T-cell (primary cell): ENCODE data around the gene OS9. TPM values are rescaled to one million over a fixed set of nuclear protein-coding genes. Genes with fewer than 3 reads are reported as not detected.

Source experiments
- ATAC-seq, 4 experiments: fragments of 200-7000 bp in 3 of 4; fragments of 150-1000 bp in 1 of 4; cut with Tn5 transposase; replicated peaks in 1 of 4; 1 replicate in 3 of 4; 2 replicates in 1 of 4; pipeline ENCODE4 v1.10.0; 2021; ENCODE audit warnings: moderate library complexity in 3 of 4, mild to moderate bottlenecking in 2 of 4, moderate number of reproducible peaks in 1 of 4
- CTCF ChIA-PET, 2 donors: fragments of 300-600 bp; sonication (Branson Sonifier 250); formaldehyde crosslinking; loops; one replicate each; lab custom pipeline; 2022; ENCODE audit warnings: antibody characterized with exemption in 2 of 2; lab: Charles Lee
- POLR2A ChIA-PET, 2 donors: fragments of 300-600 bp; sonication (Branson Sonifier 250); formaldehyde crosslinking; loops; one replicate each; lab custom pipeline; 2022; ENCODE audit warnings: antibody characterized with exemption in 2 of 2; lab: Charles Lee
- DNase-seq, 35 experiments: peaks; one replicate each; pipeline versions ENCODE4 v3.0.0 to v3.0.0-alpha.2; 2013 to 2023
- H3K27ac ChIP-seq: one replicate; pipeline ENCODE4 v1.5.1; 2013; ENCODE audit warnings: low read length
- H3K27me3 ChIP-seq, 2 experiments: replicated peaks in 1 of 2; 1 replicate in 1 of 2; 2 replicates in 1 of 2; pipeline versions ENCODE4 v1.6.1 to v1.7.0; 2013; ENCODE audit warnings: low read length in 1 of 2, mixed read lengths in 1 of 2; ENCODE audit not compliant: control insufficient read depth in 2 of 2, insufficient read depth in 2 of 2; ENCODE audit errors: extremely low read depth in 1 of 2
- H3K36me3 ChIP-seq, 2 donors: 1 replicate in 1 of 2; 2 replicates in 1 of 2; pipeline versions ENCODE4 v1.6.1 to v1.7.0; 2013; ENCODE audit warnings: low read length in 1 of 2; ENCODE audit not compliant: control insufficient read depth in 2 of 2, insufficient read depth in 1 of 2; ENCODE audit errors: extremely low read depth in 1 of 2
- H3K4me1 ChIP-seq, 2 experiments: 1 replicate in 1 of 2; 2 replicates in 1 of 2; pipeline versions ENCODE4 v1.6.1 to v1.7.0; 2013; ENCODE audit warnings: low read length in 2 of 2, mixed read lengths in 1 of 2; ENCODE audit not compliant: insufficient read depth in 2 of 2, control insufficient read depth in 1 of 2; ENCODE audit errors: extremely low read depth in 1 of 2
- H3K4me3 ChIP-seq, 2 donors: 1 replicate in 1 of 2; 2 replicates in 1 of 2; pipeline versions ENCODE4 v1.5.1 to v1.7.0; 2013; ENCODE audit warnings: mild to moderate bottlenecking in 2 of 2, low read length in 1 of 2, moderate library complexity in 1 of 2; ENCODE audit not compliant: control insufficient read depth in 1 of 2; ENCODE audit errors: extremely low read depth in 1 of 2
- H3K9me3 ChIP-seq: 2 replicates; pipeline ENCODE4 v1.7.0; 2013
- H3K27ac Mint-ChIP-seq, 2 donors: one replicate each; pipeline ENCODE4 v1.8.0; 2020 to 2021; ENCODE audit warnings: mild to moderate bottlenecking in 2 of 2, mixed read lengths in 2 of 2
- H3K27me3 Mint-ChIP-seq, 2 donors: one replicate each; pipeline ENCODE4 v1.8.0; 2021 to 2022; ENCODE audit warnings: mixed read lengths in 2 of 2
- H3K36me3 Mint-ChIP-seq: one replicate; pipeline ENCODE4 v1.8.0; 2021; ENCODE audit warnings: mixed read lengths
- H3K4me1 Mint-ChIP-seq, 3 donors: one replicate each; pipeline ENCODE4 v1.8.0; 2020 to 2022; ENCODE audit warnings: mixed read lengths in 3 of 3, mild to moderate bottlenecking in 1 of 3
- H3K4me3 Mint-ChIP-seq, 3 donors: one replicate each; pipeline ENCODE4 v1.8.0; 2020 to 2022; ENCODE audit warnings: mild to moderate bottlenecking in 3 of 3, mixed read lengths in 3 of 3, moderate library complexity in 3 of 3
- H3K9me3 Mint-ChIP-seq, 3 donors: one replicate each; pipeline ENCODE4 v1.8.0; 2020 to 2022; ENCODE audit warnings: mixed read lengths in 3 of 3
- whole genome bisulfite sequencing: methylation state at CpG from one replicate; pipeline ENCODE4 v1.1.5; 2013; ENCODE audit warnings: missing lambda C conversion rate; ENCODE audit not compliant: insufficient coverage; 5-methylcytosine and 5-hydroxymethylcytosine counted together
- total RNA-seq, 35 experiments: library from RNA in 6 of 35; stranded (reverse) in 6 of 35; fragments of 120-200 nt in 1 of 35; gene quantifications; one replicate each; pipeline versions ENCODE4 v1.2.1 to v1.2.4 and lab custom pipeline; 2013 to 2026

The OS9 gene
- total RNA-seq, 5 donors from 2014 or later (not counting 1 experiment from before 2014, with no cell fraction given) = 135 to 181 (median 164) TPM

DNA sequence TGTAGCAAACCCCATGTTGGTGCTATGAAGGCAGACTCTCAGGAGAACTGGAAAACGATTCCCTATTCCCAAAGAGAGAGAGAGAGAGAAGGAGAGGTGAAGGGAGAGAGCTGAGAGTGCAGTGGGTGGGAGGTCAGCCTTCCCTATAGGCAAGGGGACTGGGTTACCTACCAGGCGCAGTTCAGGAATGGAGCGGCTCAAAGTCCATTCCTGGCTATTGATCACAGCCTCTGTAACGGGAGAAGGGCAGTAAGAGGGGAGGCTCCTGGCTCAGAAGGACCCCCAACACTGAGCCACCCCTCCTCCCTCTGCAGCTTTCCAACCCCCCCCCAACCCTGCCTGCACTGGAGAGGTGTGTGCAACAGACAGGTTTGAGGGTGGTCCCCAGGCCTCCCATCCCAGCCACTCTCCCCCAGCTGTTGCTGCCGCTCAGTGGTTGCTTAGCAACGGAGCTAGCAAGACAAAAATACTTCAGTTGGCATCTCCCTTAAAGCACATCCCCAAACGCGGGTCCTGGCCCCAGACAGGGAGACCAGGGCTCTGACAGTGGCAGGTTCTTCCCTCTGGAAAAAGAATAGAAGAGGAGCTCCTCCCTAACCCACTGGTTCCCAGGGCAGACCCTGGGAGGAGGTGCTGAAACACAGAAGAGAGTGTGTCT lies 41.4 kb downstream of the OS9 start:
- H3K27me3 Mint-ChIP-seq = no peaks in the 10 kb centered on the region
- H3K36me3 Mint-ChIP-seq = peaks cover 53% of the 10 kb centered on the region
- H3K4me3 ChIP-seq = no peak overlapping the region
- H3K9me3 ChIP-seq = no peaks in the 10 kb centered on the region
- no CpG with 5 or more reads among the region's 8 CpGs for WGBS
- H3K36me3 ChIP-seq = peaks cover 24 to 80% of the 10 kb centered on the region in 2 donors
- ChIA-PET POLR2A (no interaction called here), CTCF (interaction anchor here (0.5 to 0.6 kb wide), 2 partner anchors 69 to 106 kb away, joined by 3 to 4 read pairs; no protein-coding TSS in a partner anchor)
- peak overlapping the region; percentile 69 to 78 for H3K27ac Mint-ChIP-seq
- ATAC-seq = no peak
- DNase-seq = no peak
- H3K4me3 Mint-ChIP-seq = no peak overlapping the region
- H3K27me3 ChIP-seq = no peaks in the 10 kb centered on the region
- H3K27ac ChIP-seq = no peak overlapping the region
- no peaks in the 10 kb centered on the region for H3K9me3 Mint-ChIP-seq
- peaks cover 13 to 42% of the 10 kb centered on the region in 2 experiments for H3K4me1 ChIP-seq
- peaks cover 25 to 31% (median 27%) of the 10 kb centered on the region in 3 donors for H3K4me1 Mint-ChIP-seq

- Mint-ChIP-seq H3K4me1 (peaks cover 34 to 38% (median 34%) of the 10 kb centered on the region in 3 donors), H3K9me3 (no peaks in the 10 kb centered on the region), H3K27me3 (no peaks in the 10 kb centered on the region), H3K36me3 (peaks cover 45% of the 10 kb centered on the region), H3K4me3 (peak overlapping the region in 1 of 3 donors; percentile 15), H3K27ac (peak overlapping the region; percentile 63 to 79)
- H3K27me3 ChIP-seq = no peaks in the 10 kb centered on the region
- ATAC-seq (no peak), DNase-seq (no peak)
- no peaks in the 10 kb centered on the region for H3K9me3 ChIP-seq
- ChIA-PET CTCF (interaction anchor here in 1 of 2 donors (0.6 kb wide), 1 partner anchor 68 kb away, joined by 4 read pairs; no protein-coding TSS in a partner anchor), POLR2A (no interaction called here)
- H3K4me3 ChIP-seq = no peak overlapping the region
- H3K36me3 ChIP-seq = peaks cover 21 to 77% of the 10 kb centered on the region in 2 donors
- peaks cover 19 to 50% of the 10 kb centered on the region in 2 experiments for H3K4me1 ChIP-seq
- H3K27ac ChIP-seq = no peak overlapping the region
- WGBS = 88% methylated on average over 26 of the region's 49 CpGs
Observed at GRCh38 chr12:57735952-57736740, 42.2 kb downstream of the OS9 start.

DNA sequence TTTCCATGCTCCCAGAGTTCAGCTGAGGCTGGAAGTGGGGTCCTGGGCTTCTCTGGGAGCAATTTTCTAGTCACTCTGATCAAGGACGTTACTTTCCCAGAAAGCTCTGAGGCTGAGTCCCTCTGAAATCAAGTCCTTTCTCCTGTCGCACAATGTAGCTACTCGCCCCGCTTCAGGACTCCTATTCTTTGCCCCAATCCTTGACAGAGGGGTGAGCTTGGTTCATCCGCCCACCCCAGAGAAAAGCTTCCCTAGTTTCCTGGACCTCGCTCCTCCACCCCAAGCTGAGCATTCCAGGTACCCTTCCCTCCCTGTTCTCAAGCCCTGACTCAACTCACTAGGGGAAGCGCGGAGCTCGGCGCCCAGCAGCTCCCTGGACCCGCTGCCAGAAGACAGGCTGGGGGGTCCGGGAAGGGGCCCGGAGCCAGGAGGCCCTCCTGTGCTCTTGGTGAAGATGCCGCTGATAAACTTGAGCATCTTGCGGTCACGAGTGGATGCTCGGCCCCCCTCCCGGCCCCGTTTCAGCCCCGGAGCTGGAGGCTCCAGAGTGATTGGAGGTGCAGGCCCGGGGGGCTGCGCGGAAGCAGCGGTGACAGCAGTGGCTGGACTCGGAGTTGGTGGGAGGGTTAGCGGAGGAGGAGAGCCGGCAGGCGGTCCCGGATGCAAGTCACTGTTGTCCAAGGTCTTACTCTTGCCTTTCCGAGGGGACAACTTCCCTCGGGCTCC lies 43.0 kb downstream of the OS9 start:
- H3K27ac Mint-ChIP-seq = peak overlapping the region; percentile 63 to 79
- Histone ChIP-seq H3K36me3 (peaks cover 21 to 69% of the 10 kb centered on the region in 2 donors), H3K9me3 (no peaks in the 10 kb centered on the region), H3K4me1 (peaks cover 21 to 54% of the 10 kb centered on the region in 2 experiments), H3K27me3 (no peaks in the 10 kb centered on the region), H3K27ac (no peak overlapping the region), H3K4me3 (no peak overlapping the region)
- peaks cover 37 to 45% (median 41%) of the 10 kb centered on the region in 3 donors for H3K4me1 Mint-ChIP-seq
- H3K27me3 Mint-ChIP-seq = no peaks in the 10 kb centered on the region
- 96% methylated on average over 31 of the region's 31 CpGs for WGBS
- ChIA-PET POLR2A (no interaction called here), CTCF (no interaction called here)
- peak overlapping the region in 1 of 3 donors; percentile 15 for H3K4me3 Mint-ChIP-seq
- ATAC-seq (no peak), DNase-seq (no peak)
- peaks cover 38% of the 10 kb centered on the region for H3K36me3 Mint-ChIP-seq
- H3K9me3 Mint-ChIP-seq = no peaks in the 10 kb centered on the region

- Histone ChIP-seq H3K4me1 (peaks cover 25 to 61% of the 10 kb centered on the region in 2 experiments), H3K4me3 (no peak overlapping the region), H3K36me3 (peaks cover 14 to 60% of the 10 kb centered on the region in 2 donors), H3K27me3 (no peaks in the 10 kb centered on the region), H3K27ac (no peak overlapping the region), H3K9me3 (no peaks in the 10 kb centered on the region)
- no peaks in the 10 kb centered on the region for H3K9me3 Mint-ChIP-seq
- H3K4me3 Mint-ChIP-seq = peak overlapping the region in 1 of 3 donors; percentile 15
- ATAC-seq (no peak), DNase-seq (no peak)
- 96% methylated on average over 64 of the region's 110 CpGs for WGBS
- H3K27me3 Mint-ChIP-seq = no peaks in the 10 kb centered on the region
- peaks cover 29% of the 10 kb centered on the region for H3K36me3 Mint-ChIP-seq
- peaks cover 43 to 51% (median 49%) of the 10 kb centered on the region in 3 donors for H3K4me1 Mint-ChIP-seq
- ChIA-PET CTCF (no interaction called here), POLR2A (no interaction called here)
- H3K27ac Mint-ChIP-seq = no peak overlapping the region
Observed at GRCh38 chr12:57737467-57738460, 43.8 kb downstream of the OS9 start.

DNA sequence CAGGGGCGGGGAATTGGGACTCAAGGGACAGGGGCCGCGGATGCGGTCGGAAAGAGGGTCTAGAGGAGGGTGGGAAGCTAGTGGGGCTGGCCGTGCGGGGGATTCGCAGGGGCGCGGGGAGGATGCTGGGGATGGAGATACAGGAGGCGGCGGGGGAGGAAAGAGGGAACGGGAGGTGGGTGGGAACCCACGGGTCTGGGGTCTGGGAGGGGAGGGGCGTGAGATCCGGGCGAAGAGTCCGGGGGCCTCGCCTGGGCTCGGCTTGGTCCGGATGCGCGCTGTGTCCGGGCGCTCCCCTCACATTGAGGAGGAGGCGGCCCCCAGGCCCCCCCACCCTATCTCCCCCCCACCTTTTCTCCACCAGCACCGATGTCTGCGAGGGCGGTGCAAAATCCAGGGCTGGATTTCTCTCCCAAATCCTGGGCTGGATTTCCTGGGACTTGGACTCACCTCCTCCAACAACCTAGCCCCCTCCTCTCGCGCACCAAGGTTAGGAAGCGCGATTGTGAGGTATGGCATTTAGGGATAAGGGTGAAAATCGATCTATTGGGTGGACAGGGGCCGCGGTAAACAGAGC lies 44.8 kb downstream of the OS9 start, which contains the start of gene AGAP2:
TSS of gene AGAP2 (minus strand) at position 82 of the 577 bp plus-strand sequence. CDS start 496 bp downstream, outside the sequence.
- Histone ChIP-seq H3K27ac (peak within 1 kb of the TSS; percentile 84), H3K9me3 (no peaks in the 10 kb centered on the region), H3K4me1 (peaks cover 25 to 59% of the 10 kb centered on the region in 2 experiments), H3K36me3 (peaks cover 8 to 51% of the 10 kb centered on the region in 2 donors), H3K4me3 (no peak within 1 kb of the TSS), H3K27me3 (no peaks in the 10 kb centered on the region)
- Mint-ChIP-seq H3K27me3 (no peaks in the 10 kb centered on the region), H3K9me3 (no peaks in the 10 kb centered on the region), H3K36me3 (peaks cover 21% of the 10 kb centered on the region), H3K4me1 (peaks cover 44 to 55% (median 49%) of the 10 kb centered on the region in 3 donors), H3K4me3 (peak within 1 kb of the TSS; percentile 52 to 82 (median 58)), H3K27ac (peak within 1 kb of the TSS; percentile 86 to 88)
- ChIA-PET POLR2A (no interaction called here), CTCF (no interaction called here)
- DNase-seq (no peak), ATAC-seq (no peak)
- 98% methylated on average over 5 of the region's 36 CpGs for WGBS
